DOHH2 (cell line): ENCODE results near the gene RAI2.

ENCODE experiments used
- CTCF ChIP-seq: fragments of 200-600 bp; sonication (generic); IDR thresholded peaks from one replicate; pipeline ENCODE4 v1.5.1; 2014; ENCODE audit warnings: antibody characterized with exemption, mild to moderate bottlenecking, low read depth, low read length; ENCODE audit not compliant: poor library complexity, severe bottlenecking
- EZH2phosphoT487 ChIP-seq: fragments of 200-600 bp; sonication (generic); IDR thresholded peaks from 2 replicates; pipeline ENCODE4 v1.6.1; 2017; ENCODE audit warnings: borderline replicate concordance, mild to moderate bottlenecking, antibody characterized with exemption, low read length, moderate library complexity, mixed read lengths

DNA sequence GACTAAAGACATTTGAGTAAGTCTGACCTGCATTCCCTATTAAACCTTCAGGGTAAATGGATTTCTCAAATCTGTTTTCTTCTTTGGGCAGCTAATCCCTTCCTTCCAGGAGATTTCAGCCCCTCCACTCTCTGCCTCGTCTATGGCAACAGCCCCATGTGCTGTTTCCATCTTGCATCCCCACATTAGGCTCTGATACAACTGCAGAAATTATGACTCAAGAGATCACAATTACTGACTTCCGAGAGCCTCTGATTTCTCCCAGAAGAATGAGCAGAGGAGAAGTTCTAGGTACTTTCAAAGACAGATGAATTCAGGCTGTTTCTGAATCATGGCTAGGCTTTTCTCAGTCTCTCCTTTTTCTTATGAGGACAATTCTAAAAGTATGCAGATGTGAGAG lies 38.7 kb downstream of the RAI2 start:
- TF ChIP-seq CTCF (no peak), EZH2phosphoT487 (no peak)
